Hematopoietic multipotent progenitor cell treated with erythropoietin and hydrocortisone succinate and interleukin-3 and kit ligand, for 17 days (in vitro differentiated cells): Measurements from ENCODE around the gene HDAC4.

Experiments used
- DNase-seq: peaks from one replicate; pipeline ENCODE4 v3.0.0-alpha.2; 2015; ENCODE audit warnings: low spot score

HDAC4 gene

GRCh38 chr2:239061121-239061666, 339.6 kb downstream of the HDAC4 start:
- no peak for DNase-seq

- no peak for DNase-seq
Measured at GRCh38 chr2:239060676-239061075, 340.1 kb downstream of the HDAC4 start.

- no peak for DNase-seq
Measured at GRCh38 chr2:239059854-239060253, 341.0 kb downstream of the HDAC4 start.

GRCh38 chr2:239058766-239059165, 342.1 kb downstream of the HDAC4 start:
- DNase-seq: no peak

- DNase-seq: no peak
Measured at GRCh38 chr2:239057533-239057932, 343.3 kb downstream of the HDAC4 start.

- no peak for DNase-seq
Measured at GRCh38 chr2:239056611-239057010, 344.2 kb downstream of the HDAC4 start.

GRCh38 chr2:239055756-239056493, 344.9 kb downstream of the HDAC4 start:
- no peak for DNase-seq

- no peak for DNase-seq
Measured at GRCh38 chr2:239054921-239055320, 345.9 kb downstream of the HDAC4 start.

GRCh38 chr2:239053801-239054503, 346.9 kb downstream of the HDAC4 start:
- no peak for DNase-seq

- no peak for DNase-seq
Measured at GRCh38 chr2:239052798-239053665, 347.8 kb downstream of the HDAC4 start.

GRCh38 chr2:239051891-239052445, 348.9 kb downstream of the HDAC4 start:
- no peak for DNase-seq

- no peak for DNase-seq
Measured at GRCh38 chr2:239050252-239050649, 350.6 kb downstream of the HDAC4 start.

GRCh38 chr2:239049421-239050251, 351.2 kb downstream of the HDAC4 start:
- DNase-seq: no peak

- no peak for DNase-seq
Measured at GRCh38 chr2:239048736-239049135, 352.1 kb downstream of the HDAC4 start.

- DNase-seq: no peak
Measured at GRCh38 chr2:239047861-239048260, 353.0 kb downstream of the HDAC4 start.

- no peak for DNase-seq
Measured at GRCh38 chr2:239047420-239047819, 353.4 kb downstream of the HDAC4 start.

GRCh38 chr2:239046822-239047221, 354.0 kb downstream of the HDAC4 start:
- no peak for DNase-seq

GRCh38 chr2:239044336-239044735, 356.5 kb downstream of the HDAC4 start:
- DNase-seq: no peak

GRCh38 chr2:239043326-239043725, 357.5 kb downstream of the HDAC4 start:
- no peak for DNase-seq

GRCh38 chr2:239042551-239043320, 358.1 kb downstream of the HDAC4 start:
- DNase-seq: no peak
